Epithelial cell of proximal tubule (primary cell): Measurements from ENCODE around the gene SLC25A26. TPM values are rescaled to one million over a fixed set of nuclear protein-coding genes. Genes with fewer than 3 reads are reported as not detected.

Source experiments
- DNase-seq: peaks from one replicate; pipeline ENCODE4 v3.0.0-alpha.2; 2011; ENCODE audit warnings: low read depth
- H3K4me3 ChIP-seq: 2 replicates; pipeline ENCODE4 v1.5.1; 2011; ENCODE audit warnings: low read depth, mild to moderate bottlenecking, low read length
- total RNA-seq: library from RNA; depleted of rRNA; stranded (reverse); fragments of >200 nt; gene quantifications from 2 replicates; pipeline ENCODE4 v1.2.3, GENCODE V29; 2015
- TF ChIP-seq, protein P1 (sequence below): conservative IDR thresholded peaks from 2 replicates; pipeline ENCODE4 v1.5.1; 2012; ENCODE audit warnings: low read depth, mild to moderate bottlenecking, low read length

SLC25A26 gene
- total RNA-seq, 1 donor from 2014 or later, result 16.2 TPM

DNA sequence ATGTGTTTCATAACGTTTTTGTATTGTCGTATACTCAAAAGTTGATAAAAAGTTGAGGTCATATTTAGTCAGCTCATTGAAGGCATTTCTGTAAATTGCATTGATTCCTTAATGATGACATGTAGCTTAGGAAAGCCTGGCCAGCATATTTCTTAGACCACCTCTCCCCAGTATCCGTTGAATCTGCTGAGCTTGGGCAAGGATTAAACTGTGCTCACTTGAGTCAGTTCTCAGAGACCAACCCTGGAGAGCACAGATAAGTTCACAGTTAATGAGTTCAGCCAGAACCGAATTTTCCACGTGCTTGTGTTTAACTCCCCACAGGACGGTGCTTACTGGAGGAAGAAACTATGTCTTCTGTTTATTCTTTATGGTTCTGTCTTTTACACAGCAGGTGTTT lies 132.7 kb downstream of the SLC25A26 start:
- no peak overlapping the region for H3K4me3 ChIP-seq
- TF ChIP-seq, protein P1, sequence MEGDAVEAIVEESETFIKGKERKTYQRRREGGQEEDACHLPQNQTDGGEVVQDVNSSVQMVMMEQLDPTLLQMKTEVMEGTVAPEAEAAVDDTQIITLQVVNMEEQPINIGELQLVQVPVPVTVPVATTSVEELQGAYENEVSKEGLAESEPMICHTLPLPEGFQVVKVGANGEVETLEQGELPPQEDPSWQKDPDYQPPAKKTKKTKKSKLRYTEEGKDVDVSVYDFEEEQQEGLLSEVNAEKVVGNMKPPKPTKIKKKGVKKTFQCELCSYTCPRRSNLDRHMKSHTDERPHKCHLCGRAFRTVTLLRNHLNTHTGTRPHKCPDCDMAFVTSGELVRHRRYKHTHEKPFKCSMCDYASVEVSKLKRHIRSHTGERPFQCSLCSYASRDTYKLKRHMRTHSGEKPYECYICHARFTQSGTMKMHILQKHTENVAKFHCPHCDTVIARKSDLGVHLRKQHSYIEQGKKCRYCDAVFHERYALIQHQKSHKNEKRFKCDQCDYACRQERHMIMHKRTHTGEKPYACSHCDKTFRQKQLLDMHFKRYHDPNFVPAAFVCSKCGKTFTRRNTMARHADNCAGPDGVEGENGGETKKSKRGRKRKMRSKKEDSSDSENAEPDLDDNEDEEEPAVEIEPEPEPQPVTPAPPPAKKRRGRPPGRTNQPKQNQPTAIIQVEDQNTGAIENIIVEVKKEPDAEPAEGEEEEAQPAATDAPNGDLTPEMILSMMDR, result no peak
- no peak for DNase-seq

DNA sequence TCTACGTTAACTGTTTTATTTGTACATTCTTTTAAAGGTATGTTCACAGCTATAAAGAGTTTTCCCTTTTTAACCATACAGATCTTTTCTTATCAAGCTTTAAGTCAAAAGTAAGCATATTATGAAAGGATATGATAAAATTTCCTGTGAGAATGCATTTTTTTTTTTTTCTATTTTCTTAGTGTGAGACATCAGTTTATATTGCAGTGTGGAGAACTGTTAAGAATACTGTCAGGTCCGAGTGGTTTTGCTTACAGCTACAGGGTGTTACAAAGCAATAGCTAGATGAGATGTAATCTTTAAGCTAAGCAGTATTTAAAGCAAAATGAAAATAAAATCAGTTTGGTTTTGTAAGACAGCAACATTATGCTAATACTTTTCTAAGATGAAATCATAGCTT lies 133.2 kb downstream of the SLC25A26 start:
- no peak for DNase-seq
- H3K4me3 ChIP-seq, result no peak overlapping the region
- TF ChIP-seq, protein P1, result no peak

GRCh38 chr3:66355394-66355793 lies 134.6 kb downstream of the SLC25A26 start:
- no peak overlapping the region for H3K4me3 ChIP-seq
- no peak for DNase-seq
- TF ChIP-seq, protein P1, result no peak

- TF ChIP-seq, protein P1, result no peak
- H3K4me3 ChIP-seq, result no peak overlapping the region
- DNase-seq, result no peak
Measured at GRCh38 chr3:66355997-66356396, 135.2 kb downstream of the SLC25A26 start.

- H3K4me3 ChIP-seq, result no peak overlapping the region
- no peak for DNase-seq
- TF ChIP-seq, protein P1, result no peak
Measured at GRCh38 chr3:66361356-66361755, 140.6 kb downstream of the SLC25A26 start.

- H3K4me3 ChIP-seq, result no peak overlapping the region
- TF ChIP-seq, protein P1, result no peak
- no peak for DNase-seq
Measured at GRCh38 chr3:66362541-66362941, 141.7 kb downstream of the SLC25A26 start.

DNA sequence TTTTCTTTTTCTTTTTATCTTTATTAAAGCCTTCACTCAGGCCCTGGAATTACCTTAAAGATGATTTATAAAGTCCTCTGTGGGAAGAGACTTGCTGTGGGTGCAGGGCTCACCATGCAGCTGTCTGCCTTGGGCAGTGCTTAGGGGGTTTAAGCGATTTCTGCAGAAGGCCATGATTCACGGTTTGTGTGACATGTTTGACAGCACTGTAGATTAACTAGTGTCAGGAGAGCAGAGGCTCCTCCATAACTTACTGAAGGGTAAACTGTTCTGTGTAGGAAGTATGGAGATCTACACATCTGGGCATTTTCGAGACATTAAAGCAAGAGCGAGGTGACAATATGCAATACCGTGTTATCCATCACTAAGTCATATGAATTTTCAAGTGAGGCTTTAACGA lies 142.3 kb downstream of the SLC25A26 start:
- TF ChIP-seq, protein P1, result no peak
- DNase-seq, result no peak
- H3K4me3 ChIP-seq, result no peak overlapping the region
